DMS 273 treated with DMSO at 0.1 percent for 48 hours (cell line): ENCODE measurements around the gene PDE6A.

Experiments used
- DNase-seq: peaks from one replicate; lab custom pipeline; 2025; lab: John Stamatoyannopoulos, UW

PDE6A gene

DNA sequence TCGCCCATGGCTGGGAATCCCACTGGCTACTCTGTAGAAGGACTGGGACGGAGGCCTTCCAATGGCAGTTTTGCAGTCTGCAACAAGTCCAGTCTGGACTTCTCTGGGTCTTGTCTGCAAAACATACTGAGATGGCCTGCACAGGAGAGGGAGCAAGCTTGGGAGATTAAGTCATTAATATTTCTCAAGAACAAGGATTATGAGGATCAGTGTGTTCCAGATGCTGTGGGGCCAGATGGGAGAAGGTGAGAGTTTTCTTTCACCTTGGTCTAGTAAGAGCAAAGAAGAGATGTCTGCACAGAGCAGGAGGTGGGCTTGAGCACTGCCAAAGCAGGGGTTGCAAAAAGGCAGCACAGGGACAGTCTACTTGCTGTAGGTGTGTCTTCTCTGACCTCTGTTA is at the start of gene PDE6A:
Gene PDE6A (minus strand): TSS at position 128 of the 400 bp plus-strand sequence. CDS start 120 bp downstream, at position 8.
- no peak for DNase-seq

DNA sequence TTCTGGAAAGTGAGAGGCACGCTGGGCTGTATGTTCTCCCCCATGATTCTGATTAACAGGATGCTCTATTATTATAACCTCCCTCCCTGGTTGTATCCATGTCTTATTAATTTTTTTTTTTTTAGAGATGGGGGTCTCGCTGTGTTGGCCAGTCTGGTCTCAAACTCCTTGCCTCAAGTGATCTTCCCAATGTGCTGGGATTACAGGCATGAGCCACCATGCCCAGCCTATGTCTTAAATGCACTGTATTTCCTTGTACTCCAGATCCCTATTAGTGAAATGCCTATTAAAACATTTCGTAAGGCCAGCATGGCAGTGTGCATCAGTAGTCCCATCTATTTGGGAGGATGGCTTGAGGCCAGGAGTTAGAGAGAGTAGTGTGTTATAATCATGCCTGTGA is 48.9 kb upstream of the PDE6A start:
- DNase-seq, result no peak

DNA sequence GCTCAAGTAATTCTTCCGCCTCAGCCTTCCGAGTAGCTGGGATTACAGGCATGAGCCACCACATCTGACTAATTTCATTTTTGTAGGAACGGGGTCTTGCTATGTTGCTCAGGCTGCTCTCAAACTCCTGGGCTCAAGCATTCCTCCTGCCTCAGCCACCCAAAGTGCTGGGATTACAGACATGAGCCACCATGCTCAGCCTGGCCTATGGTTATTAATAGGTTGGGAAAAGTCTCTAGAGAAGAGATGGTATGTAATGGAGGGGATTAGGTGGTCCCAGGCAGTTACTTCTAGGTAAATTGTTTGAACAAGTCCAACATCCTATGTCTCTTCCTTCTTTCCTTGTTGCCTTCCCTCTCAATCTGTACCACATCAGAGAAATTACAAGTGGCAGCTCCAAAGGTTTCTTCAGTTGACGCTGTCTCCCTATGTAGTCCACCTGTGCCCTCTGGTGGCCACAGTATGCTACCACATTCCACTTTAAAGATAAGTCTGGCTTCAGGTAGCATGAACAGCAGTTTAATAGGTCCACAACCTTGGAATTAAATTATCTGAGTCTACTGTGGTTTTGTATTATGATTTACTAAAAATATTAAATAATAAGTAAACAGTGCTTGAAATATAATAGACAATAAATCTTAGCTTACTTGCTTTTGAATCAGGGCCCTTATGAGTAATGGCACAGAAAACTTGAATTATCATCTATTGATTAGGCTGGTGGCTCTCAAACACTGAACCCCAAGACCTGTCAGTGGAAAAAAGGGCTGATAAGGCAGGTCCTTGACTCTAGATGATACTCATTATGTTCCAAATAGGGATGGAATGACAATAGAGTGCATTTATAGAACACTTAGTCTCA is 46.2 kb upstream of the PDE6A start:
- DNase-seq, result peak; percentile 25

DNA sequence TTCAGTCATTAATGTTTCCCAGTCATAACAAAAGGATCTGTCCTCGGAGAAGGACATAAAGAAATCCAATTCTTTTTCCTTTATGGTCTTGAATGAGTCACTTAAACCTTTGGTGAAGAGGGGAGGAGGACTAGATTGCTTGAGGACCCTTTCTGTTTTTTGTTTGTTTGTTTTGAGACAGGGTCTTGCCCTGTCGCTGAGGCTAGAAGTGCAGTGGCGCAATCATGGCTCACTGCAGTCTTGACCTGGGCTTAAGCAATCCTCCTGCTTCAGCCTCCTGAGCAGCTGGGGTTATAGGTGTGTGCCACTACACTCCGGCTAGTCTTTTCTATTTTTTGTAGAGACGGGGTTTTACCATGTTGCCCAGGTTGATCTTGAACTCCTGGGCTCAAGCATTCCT is 43.5 kb upstream of the PDE6A start:
- no peak for DNase-seq

DNA sequence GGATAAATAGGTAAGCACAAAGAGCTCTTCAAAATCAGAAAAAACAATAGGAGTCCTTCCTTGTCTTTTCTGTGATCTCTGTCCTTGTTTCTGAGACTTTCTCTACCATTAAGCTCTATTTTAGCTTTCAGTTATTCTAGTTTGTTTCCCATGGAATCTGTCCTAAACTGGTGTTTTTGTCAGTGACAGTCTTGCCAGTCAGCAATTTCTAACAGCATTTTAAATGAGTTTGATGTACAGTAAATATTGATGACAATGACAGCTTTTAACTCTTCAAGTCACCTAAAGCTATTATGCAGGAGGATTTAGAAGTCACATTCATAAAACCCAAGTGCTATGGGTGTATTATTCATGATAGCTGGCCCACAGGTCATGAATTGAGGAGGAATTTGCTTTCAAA is 37.9 kb upstream of the PDE6A start:
- no peak for DNase-seq

DNA sequence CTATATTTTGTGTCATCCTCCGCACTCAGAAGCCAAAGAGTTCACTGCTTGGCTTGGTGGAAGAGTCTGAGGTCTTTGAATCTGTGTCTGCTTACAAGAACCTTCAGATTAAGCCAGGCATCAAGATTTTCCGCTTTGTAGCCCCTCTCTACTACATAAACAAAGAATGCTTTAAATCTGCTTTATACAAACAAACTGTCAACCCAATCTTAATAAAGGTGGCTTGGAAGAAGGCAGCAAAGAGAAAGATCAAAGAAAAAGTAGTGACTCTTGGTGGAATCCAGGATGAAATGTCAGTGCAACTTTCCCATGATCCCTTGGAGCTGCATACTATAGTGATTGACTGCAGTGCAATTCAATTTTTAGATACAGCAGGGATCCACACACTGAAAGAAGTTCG is 36.6 kb upstream of the PDE6A start:
- DNase-seq, result no peak

DNA sequence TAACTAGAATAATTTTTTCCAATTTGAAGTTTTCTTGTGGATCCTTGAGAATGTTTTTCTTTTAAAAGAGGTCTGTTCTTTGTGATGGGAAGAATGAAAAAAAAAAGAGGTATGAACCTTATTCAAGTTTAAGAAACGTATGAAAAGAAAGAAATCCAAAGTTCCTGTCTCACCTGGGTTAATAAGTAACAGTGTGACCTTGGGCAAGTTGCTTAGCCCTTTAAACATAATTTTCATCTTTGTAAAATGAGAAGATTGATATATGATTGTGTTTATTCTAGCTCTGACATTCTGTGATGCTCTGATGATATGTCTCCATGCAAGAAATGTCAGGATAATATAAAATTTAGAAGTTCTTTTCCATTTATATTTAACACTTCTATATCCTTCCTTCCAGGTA is 35.3 kb upstream of the PDE6A start:
- DNase-seq, result no peak

DNA sequence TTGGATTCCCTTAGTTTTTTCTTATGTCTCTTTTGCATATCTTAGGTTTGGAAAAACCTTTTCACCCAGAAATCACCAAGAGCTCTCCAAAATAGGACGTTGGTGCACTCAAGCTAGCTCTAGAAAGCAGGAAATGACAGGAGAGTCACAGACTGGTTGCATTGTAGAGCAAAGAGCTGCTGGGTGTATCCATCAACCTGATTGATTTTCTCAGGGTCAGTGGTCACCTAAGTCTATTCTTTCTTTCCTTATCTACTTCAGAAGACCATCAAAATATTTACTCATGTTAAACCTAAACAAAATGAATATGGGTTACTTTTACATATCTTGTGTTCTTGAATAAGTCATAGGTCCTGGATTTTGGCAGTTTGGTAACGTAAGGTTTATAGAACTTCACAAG is 30.8 kb upstream of the PDE6A start:
- DNase-seq, result no peak

DNA sequence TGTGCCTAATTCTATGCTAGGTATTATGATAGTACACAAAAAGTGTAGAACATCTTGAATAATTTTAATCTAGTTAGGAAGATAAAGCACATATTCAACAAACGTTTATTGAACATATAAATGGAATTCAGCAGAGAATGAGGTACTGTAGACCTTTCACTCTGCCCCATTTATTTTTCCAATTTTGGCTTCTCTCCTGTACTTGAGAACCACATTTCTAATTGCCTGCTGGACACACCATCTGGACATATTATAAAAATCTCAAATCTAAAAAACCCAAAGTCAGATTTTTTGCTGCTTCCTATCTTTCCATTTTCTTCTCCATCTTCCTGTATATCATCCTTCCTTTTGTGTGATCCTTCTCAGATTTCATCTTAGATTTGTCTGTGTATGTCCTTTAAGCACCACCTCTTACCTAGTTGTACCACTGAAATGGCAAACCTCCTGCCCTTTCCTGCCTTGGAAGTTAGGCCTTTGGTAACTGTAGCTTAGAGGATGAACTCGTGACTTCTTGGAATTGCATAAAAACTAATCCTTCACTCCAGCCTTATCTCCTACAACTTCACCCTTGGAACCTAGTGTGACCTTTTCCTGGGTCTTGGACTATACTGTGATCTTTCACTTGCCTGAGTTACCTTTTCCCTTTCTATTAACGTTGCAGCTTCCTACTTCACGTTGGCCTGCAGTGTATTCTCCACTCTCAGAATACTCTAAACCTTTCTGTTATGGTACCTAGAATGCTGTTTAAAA is 24.8 kb upstream of the PDE6A start:
- DNase-seq, result no peak

DNA sequence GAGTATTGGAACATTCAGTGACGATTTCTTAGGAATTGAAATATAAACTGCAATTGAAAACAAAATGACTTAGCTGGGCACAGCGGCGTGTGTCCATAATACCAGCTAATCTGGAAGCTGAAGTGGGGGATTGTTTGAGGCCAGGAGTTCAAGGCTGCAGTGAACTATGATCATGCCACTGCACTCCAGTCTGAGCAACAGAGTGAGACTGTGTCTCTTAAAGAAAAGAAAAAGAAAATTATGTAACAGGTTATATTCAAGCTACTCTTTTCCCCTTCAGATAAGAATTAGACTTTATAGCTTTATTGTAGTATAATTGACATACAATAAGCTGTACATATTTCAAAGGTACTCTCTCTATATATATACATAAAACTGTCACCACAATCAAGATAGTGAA is 22.4 kb upstream of the PDE6A start:
- no peak for DNase-seq

DNA sequence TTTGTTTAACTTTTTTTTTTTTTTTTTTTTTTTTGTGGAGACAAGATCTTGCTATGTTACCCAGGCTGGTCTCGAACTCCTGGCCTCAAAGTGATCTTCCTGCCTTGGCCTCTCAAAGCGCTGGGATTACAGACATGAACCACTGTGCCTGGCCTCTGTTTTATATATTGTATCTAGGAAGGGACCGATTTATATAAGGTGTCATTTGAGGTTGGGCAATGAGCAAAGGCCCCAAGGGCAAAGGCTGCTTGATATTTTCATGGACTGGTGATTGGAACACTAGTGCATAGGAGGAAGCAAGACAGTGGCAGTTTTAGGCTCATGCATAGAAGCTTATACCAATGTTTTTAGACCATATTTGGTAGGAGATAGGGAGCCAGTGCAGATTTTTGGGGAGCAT is 19.1 kb upstream of the PDE6A start:
- no peak for DNase-seq

DNA sequence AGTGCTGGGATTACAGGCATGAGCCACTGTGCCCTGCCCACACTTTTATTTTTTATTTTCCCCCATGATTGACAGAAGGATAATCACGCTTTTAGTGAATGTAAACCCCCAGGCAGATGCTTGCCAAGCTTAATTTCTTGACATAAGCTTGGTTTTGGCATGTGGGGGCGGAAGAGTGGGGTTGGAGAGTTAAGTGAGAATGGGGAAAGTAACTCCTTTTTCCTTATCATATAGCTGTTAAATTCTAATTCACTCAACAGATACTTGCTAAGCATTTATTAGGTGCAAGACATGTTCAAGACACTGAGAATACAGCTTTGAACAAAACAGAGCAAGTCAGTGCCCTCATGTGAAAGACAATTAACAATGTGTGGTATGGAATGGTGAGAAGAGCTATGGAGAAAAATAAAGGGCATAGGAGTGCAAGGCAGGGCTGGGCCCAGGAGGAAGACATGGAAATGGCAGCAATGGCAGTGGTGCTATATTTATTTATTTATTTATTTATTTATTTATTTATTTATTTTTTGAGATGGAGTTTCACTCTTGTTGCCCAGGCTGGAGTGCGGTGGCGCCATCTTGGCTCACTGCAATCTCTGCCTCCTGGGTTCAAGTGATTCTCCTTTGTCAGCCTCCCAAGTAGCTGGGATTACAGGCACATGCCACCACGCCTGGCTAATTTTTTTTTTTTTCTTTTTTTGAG is 18.2 kb upstream of the PDE6A start:
- DNase-seq, result no peak

DNA sequence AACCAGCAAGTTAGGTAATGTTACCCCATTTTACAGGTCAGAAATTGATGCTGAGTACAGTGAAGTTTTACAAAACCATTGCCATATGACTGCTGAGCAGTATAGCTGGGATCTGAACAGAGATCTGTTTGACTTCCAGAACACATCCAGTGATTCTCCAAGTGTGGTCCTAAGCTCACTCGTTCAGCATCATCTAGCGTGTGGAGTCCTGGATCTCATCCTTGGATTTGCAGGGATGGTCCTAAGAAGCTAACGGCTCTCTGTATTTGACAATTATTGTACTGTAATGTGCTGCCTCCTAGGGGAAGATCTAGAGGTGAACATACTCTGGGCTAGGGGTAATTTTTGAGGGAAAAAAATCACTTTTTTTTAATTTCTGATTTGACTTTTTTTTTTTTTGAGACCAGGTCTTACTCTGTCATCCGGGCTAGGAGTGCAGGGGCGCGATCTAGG is 17.4 kb upstream of the PDE6A start:
- no peak for DNase-seq

DNA sequence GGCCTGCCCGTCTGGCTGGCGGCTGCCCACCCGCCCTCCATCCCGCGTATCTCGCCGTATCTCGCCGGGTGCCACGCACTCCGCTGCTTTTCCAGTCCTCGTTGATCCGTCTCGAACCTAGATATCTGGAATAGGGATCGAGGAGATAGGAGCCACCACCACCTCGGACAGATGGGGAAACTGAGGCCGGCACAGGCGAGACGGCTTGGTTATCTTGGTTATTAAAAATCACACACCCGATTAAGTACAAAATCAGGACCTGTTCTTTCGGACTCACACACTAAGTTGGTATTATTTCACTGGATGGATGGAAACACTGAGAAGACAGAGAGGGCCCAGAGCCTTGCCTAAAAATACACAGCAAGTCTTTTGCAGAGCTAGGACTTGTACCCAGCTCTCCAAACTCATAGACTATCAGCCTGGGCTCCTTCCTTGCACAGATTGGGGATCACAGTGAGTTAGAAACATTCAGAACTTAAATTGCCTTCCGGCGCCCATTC is 16.6 kb upstream of the PDE6A start:
- no peak for DNase-seq

DNA sequence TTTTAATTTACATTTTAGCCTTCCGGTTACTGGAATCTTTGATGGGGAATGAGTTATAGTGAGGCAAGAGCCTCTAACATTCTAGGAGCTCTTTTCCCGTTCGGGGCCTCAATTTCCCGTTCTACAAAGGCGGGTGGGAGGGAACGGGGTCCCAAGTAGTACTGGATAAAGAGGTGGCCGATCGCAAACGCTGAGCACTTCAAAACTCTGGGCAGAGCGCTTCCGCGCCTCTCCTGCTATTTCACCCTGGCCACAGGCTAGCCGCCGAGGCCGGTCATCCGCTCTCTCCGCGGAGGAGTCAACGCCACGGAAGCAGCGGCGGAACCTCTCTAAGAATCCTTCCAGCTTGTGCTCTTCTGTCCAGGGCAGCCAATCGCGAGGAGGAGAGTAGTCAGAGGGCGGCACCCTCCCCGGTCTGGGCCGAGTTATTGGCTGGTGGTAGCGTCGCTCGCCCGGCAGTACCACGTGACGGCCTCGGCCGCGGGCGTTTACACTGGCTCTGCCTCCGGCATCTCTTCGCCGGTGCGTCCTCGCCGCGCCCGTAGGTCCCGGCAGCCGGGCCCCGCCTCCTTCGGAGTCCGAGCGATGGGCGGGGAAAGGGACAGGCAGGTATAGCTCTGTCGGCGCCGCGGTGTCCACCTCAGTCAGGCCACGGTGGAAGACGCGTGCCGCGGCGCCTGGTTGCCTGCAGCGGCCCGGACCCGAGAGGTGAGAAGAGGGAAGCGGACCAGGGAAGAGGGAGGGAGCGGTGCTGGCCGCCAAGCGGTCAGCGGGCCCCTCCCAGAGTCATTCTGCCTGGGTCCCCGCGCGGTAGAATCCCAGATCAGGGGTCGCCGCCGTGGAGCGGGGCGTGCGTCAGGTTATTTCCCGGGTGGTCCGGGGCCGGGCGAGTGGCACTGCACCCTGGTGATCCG is 15.9 kb upstream of the PDE6A start, which contains the start of gene SLC26A2:
Gene SLC26A2 (plus strand): TSS at position 487 of the 914 bp plus-strand sequence. CDS start 16,895 bp downstream, outside the sequence.
- DNase-seq, result peak; percentile 98

DNA sequence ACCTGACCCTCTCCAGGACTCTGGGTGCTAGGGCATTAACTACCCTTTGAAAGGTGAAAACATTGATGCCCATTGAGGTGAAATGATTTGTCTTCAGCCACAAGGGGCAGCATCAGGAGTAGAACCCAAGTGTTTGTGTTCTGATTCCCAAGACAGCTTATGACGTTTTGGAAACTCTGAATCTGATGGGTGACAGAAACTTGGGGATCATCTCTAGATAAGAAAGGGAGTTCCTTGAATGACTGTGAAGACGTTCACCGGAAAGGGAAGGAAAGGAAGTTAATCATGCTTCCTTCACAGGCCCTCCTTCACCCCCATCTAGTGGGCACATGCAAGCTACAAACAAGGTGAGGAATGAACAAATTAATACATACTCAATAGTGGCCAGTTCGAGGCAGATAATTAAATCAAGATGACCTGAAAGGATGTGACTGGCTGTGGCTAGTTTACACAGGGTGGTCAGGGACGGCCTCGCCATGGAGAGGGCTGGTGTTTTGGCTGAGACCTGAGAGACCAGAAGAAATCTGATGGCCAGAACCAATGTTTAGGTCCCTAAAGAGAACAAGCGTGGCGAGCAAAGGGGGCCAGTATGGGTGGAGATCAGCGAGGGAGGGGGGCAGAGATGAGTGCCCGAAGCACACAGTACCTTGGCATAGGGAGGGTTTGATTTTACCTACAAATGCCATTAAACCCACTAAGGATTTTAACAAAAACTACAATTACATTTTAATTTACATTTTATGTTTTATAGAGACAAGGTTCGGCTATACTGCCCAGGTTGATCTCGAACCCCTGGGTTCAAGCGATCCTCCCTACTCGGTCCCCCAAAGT is 15.0 kb upstream of the PDE6A start:
- DNase-seq, result peak; percentile 49

DNA sequence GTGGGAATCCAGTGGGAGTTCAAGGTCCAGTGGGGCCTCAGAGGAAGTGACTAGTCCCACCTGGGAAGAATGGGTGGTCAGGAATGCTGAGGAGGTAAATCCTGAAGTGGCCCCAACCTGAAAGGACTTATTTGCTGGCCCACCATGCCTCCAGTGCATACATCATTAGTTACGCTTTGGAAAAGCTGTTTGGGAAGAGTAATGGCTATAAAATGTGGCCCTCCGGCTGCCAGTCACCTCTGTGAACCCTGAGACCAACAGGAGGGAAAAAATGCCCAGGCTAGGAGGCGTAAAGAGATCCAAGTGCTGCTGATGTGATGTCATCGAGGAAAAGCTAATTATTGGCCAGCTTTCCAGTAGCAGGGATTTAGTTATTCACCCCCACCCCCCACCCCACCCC is 13.3 kb upstream of the PDE6A start:
- DNase-seq, result no peak

DNA sequence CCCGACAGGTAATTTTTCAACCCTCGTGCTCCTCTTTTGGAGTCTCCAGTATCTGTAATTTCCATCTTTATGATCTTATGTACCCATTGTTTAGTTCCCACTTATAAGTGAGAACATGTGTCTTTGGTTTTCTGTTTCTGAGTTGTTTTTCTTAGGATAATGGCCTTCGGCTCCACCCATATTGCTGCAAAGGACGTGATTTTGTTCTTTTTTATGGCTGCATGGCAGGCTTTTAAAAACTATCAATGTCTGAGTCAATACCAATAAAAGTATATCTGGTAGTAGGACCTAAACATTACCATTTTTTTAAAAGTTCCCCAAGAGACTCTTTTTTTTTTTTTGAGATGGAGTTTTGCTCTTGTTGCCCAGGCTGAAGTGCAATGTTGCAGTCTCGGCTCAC is 12.1 kb upstream of the PDE6A start:
- no peak for DNase-seq

DNA sequence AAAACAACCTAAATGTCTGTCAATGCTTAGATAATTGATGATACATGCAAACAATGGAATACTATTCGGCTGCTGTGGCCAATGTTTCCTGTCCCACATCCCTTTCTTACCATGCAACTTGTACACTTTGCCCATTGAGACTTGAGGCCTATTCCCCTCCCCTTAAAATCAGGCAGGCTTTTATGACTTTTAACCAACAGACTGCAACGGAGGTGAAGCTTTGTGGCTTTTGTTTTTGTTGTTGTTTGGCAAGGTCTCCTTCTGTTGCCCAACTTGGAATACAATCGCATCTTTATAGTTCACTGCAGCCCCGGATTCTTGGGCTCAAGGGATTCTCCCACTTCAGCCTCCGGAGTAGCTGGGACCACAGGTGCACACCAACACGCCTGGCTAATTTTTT is 10.2 kb upstream of the PDE6A start:
- DNase-seq, result no peak

DNA sequence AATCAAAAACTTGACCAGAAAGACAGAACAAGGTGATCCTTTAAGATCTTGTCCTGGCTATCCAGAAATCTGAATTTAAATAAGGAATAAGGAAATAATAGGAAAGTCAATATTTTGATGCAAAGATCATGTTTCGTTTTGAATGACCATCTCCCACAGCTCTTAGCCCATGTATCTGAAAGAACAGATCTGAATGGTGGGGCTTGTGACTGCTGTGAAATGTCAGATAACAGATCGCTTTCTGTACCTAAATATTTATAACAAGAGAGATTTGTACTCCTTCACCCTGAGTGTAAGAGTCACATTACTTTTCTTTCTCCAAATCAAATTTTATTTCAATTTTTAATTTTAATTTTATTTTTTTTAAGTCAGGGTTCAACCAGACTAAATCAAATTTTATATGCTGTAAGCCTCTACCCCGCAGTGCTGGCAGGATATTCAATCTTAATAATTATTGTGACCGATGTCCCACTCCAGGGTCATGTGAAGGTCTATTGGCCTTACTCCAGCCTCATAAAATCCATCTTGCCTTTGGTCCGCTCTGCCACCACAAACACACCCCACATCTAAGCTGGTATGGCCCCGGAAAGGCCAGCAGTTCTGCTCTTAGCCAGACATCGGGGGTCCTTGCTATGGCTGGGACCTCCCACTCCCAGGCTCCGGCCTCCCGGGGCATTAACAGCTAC is 9.0 kb upstream of the PDE6A start:
- DNase-seq, result no peak
